ENCODE measurements around the gene CAND1.
"Not testable (repeated sequence)": the region's sequence is repeated elsewhere in the genome, so short reads cannot be mapped to it uniquely, and the experiment has no call there.

CAND1 gene

DNA sequence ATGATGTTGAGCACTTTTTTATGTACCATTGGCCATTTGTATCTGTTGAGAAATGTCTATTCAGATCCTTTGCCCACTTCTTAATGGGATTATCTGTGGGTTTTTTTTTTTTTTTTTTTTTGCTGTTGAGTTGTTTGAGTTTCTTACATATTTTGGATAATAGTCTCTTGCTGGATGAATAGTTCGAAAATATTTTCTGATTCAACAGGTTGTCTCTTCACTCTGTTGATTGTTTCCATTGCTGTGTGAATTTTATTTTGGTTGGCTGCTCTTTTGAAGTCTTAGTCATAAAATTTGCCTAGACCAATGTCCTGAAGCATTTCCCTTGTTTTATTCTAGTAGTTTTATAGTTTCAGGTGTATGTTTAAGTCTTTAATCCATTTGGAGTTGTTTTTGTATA, 64.5 kb downstream of the CAND1 start:
- Histone ChIP-seq H3K27ac (no peak overlapping the region), H3K36me3 (no peaks in the 10 kb centered on the region), H3K4me1 (no peaks in the 10 kb centered on the region), H3K27me3 (no peaks in the 10 kb centered on the region), H3K9me3 (peaks cover 0 to 9% (median 5%) of the 10 kb centered on the region in 3 donors), H3K4me3 (no peak overlapping the region)
- TF ChIP-seq, protein P1, sequence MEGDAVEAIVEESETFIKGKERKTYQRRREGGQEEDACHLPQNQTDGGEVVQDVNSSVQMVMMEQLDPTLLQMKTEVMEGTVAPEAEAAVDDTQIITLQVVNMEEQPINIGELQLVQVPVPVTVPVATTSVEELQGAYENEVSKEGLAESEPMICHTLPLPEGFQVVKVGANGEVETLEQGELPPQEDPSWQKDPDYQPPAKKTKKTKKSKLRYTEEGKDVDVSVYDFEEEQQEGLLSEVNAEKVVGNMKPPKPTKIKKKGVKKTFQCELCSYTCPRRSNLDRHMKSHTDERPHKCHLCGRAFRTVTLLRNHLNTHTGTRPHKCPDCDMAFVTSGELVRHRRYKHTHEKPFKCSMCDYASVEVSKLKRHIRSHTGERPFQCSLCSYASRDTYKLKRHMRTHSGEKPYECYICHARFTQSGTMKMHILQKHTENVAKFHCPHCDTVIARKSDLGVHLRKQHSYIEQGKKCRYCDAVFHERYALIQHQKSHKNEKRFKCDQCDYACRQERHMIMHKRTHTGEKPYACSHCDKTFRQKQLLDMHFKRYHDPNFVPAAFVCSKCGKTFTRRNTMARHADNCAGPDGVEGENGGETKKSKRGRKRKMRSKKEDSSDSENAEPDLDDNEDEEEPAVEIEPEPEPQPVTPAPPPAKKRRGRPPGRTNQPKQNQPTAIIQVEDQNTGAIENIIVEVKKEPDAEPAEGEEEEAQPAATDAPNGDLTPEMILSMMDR (IDR thresholded peaks at IDR 0.05), result no peak
- no peak for DNase-seq
- intact Hi-C loops (cut with DNase I; ENCODE audit: low total_unique reads), result no loop called here

DNA sequence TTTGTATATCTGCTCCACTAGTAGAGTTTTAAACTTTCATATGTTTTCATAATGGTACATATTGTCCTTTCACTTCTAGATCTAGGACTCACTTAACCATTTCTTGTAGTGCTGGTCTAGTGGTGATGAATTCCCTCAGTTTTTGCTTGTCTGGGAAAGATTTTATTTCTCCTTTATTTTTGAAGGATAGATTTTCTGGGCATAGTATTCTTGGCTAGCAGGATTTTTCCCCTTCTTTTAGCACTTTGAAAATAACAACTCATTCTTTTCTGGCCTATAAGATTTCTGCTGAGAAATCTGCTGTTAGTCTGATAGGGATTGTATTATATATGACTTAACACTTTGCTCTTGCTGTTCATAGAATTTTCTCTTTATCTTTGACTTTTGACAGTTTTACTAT, 69.3 kb downstream of the CAND1 start:
- TF ChIP-seq, protein P1 (IDR thresholded peaks at IDR 0.05), result no peak
- H3K27me3 ChIP-seq, result no peaks in the 10 kb centered on the region
- DNase-seq, result no peak
- H3K9me3 ChIP-seq, result peaks cover 0 to 19% (median 10%) of the 10 kb centered on the region in 3 donors
- H3K4me1 ChIP-seq, result no peaks in the 10 kb centered on the region
- intact Hi-C loops (cut with DNase I; ENCODE audit: low total_unique reads), result no loop called here
- H3K36me3 ChIP-seq, result no peaks in the 10 kb centered on the region
- H3K4me3 ChIP-seq, result no peak overlapping the region
- H3K27ac ChIP-seq, result no peak overlapping the region

- no peak for DNase-seq
- Histone ChIP-seq H3K9me3 (peaks cover 0 to 19% (median 10%) of the 10 kb centered on the region in 3 donors), H3K27ac (no peak overlapping the region), H3K4me1 (no peaks in the 10 kb centered on the region), H3K36me3 (no peaks in the 10 kb centered on the region), H3K27me3 (no peaks in the 10 kb centered on the region), H3K4me3 (no peak overlapping the region)
- TF ChIP-seq, protein P1 (IDR thresholded peaks at IDR 0.05), result no peak
- intact Hi-C loops (cut with DNase I; ENCODE audit: low total_unique reads), result no loop called here
Measured at GRCh38 chr12:67339530-67339929, 70.4 kb downstream of the CAND1 start.

GRCh38 chr12:67341086-67341485, 71.9 kb downstream of the CAND1 start:
- H3K4me1 ChIP-seq; H3K36me3 ChIP-seq; H3K4me3 ChIP-seq; DNase-seq; H3K27me3 ChIP-seq; H3K27ac ChIP-seq; intact Hi-C loops (cut with DNase I; ENCODE audit: low total_unique reads): not testable (repeated sequence)
- H3K9me3 ChIP-seq, result peaks cover 0 to 19% (median 10%) of the 10 kb centered on the region in 3 donors

- no peaks in the 10 kb centered on the region for H3K27me3 ChIP-seq
- no peak overlapping the region for H3K27ac ChIP-seq
- intact Hi-C loops (cut with DNase I; ENCODE audit: low total_unique reads), result no loop called here
- no peaks in the 10 kb centered on the region for H3K4me1 ChIP-seq
- H3K9me3 ChIP-seq, result no peaks in the 10 kb centered on the region
- DNase-seq, result no peak
- H3K4me3 ChIP-seq, result no peak overlapping the region
- TF ChIP-seq, protein P1 (IDR thresholded peaks at IDR 0.05), result no peak
- no peaks in the 10 kb centered on the region for H3K36me3 ChIP-seq
Measured at GRCh38 chr12:67344979-67345710, 76.0 kb downstream of the CAND1 start.

GRCh38 chr12:67348683-67349082, 79.5 kb downstream of the CAND1 start:
- intact Hi-C loops (cut with DNase I; ENCODE audit: low total_unique reads), result no loop called here
- Histone ChIP-seq H3K27me3 (no peaks in the 10 kb centered on the region), H3K4me3 (no peak overlapping the region), H3K27ac (no peak overlapping the region), H3K36me3 (no peaks in the 10 kb centered on the region), H3K9me3 (no peaks in the 10 kb centered on the region), H3K4me1 (no peaks in the 10 kb centered on the region)
- no peak for DNase-seq
- TF ChIP-seq, protein P1 (IDR thresholded peaks at IDR 0.05), result no peak

Measured in tibial artery (tissue), 4 donors.